CD4-positive, alpha-beta T cell treated with Interleukin-1 beta for 1 hour (primary cell): ENCODE results near the gene SUSD3.
A peak's percentile ranks its signal among the peaks of the same experiment; 100 is the strongest.
"Not testable (repeated sequence)": the region's sequence is repeated elsewhere in the genome, so short reads cannot be mapped to it uniquely, and the experiment has no call there.

Experiments used
- DNase-seq, 2 donors: peaks; one replicate each; pipeline ENCODE4 v3.0.0-alpha.2; 2020 to 2022

SUSD3 gene

DNA sequence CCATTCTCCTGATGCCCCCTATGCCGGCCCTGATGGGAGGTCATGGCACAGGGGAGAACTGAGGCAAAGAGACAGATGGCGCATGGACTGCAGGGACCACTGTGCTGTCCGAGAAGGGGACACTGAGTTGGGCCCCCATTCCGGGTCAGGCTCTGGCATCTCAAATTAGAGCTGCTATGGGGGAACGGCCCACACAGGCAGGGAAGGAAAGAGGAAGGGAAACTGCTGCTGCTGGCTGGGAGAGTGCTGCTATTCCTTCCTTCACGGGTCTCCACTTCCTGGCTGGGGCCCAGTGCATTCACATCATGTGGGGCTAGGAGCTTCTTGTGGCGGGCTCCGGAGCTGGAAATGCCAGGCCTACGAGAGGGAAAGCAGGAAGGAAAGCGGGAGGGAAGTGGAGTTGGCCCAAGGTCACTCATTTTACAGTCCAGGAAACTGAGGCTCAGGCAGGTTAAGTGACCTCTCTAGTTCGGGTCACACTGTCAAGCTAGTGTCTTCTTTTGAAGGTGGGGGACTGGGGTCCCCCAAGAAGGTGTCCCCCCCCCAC is 36.2 kb downstream of the SUSD3 start:
- DNase-seq, result peak in 1 of 2 donors; percentile 64

DNA sequence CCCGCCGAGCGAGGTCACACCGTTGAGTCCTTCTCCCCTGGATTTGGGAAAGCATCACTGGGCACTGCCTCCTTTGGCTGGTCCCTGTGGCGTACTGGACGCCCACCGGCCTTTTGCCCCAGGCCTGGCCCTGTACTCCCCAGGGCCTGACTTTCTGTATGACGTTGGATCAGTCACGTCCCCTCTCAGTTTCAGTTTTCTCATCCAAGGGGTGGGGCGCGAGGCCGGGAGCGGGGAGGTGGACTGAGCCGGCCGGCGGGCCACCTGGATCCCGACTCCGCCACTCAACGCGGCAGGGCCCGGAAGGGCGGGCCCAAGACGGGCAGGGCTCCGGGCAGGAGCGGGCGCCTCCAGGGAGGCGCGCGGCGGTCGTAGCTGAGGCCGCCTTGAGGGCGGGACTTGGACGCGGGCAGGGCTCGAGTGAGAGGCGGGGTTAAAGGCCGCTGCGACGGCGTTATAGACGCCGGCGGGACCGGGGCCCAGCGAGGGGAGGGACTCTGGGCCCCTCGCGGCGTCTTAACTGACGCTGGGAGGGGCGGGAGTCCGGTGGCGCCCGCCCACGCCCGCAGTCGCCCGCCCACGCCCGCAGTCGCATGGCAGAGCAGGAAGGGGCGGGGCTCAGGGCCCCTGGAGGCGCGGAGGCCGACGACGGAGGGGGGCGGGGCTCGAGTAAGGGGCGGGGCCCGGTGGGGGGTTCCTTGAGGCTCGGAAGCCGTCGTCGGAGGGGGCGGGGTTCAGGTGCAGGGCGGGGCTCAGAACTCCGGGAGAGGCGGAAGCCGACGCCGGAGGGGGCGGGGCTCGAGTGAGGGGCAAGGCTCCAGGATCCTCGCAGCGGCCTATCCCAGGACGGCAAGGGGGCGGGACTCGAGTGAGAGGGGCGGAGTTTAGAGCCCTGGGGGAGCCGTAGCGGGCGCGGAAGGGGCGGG is 37.0 kb downstream of the SUSD3 start:
- DNase-seq, result peak; percentile 100

DNA sequence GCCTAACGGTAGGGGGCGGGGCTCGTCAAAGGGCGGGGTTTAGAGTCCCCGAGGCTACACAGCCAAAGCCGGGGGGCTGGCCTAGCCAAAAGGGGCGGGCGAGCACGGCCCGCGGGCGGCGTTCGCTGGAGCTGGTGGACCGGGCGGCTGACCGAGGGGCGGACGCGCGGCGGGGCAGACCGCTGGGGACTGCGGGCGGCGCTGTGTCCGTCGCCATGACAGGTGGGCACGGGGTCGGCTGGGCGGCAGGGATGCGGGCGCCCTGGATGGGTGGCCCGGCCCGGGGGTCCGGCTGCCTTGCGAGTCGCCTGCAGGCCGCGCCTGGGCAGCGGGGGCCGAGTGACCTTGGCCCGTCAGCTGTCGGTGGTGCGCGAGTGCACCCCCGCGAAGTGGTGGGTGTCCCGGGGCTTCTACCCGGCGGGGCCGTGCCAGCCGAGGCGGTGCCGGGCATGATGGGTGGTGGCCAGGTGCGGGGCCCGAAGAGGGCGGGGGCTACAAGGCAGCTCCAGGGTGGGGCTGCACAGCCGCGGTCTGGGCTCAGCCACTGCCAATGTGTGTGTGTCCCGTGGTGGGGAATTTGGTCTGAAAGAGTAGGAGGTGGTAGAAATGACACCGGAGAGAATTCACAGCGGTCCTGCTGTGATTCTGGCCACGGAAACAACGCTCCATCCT is 37.8 kb downstream of the SUSD3 start, which contains the start of gene CARD19:
CARD19 (plus strand) TSS at position 87 of the 672 bp plus-strand sequence; CDS start at position 216, 129 bp downstream.
- DNase-seq, result peak; percentile 58 to 65

DNA sequence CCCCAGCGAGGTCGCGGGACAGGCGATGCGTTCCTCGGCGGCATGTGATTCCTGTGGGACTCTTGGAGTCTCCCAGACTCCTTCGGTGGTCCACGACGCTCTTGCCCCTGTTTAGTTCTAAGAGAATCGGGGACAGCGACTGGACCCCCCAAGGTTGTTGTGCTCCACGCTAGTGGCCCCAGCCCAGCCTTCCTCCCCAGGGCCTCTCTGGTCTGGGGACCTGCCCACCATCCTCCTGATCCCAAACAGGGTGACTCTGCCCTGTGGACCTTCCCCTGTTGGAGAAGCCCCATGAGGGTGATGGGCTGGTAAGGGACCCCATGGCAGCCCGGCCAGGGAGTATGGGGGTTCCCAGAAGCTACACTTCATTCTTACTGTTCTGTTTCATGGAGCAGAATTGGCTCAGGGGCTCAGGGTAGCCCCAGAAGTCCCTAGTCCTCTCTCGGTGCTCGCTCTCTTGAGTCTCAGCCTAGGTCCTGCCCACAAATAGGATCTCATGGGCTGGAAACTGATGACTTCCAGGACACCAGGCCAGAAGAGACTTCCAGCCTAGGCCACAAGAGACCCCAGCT is 38.4 kb downstream of the SUSD3 start:
- no peak for DNase-seq

DNA sequence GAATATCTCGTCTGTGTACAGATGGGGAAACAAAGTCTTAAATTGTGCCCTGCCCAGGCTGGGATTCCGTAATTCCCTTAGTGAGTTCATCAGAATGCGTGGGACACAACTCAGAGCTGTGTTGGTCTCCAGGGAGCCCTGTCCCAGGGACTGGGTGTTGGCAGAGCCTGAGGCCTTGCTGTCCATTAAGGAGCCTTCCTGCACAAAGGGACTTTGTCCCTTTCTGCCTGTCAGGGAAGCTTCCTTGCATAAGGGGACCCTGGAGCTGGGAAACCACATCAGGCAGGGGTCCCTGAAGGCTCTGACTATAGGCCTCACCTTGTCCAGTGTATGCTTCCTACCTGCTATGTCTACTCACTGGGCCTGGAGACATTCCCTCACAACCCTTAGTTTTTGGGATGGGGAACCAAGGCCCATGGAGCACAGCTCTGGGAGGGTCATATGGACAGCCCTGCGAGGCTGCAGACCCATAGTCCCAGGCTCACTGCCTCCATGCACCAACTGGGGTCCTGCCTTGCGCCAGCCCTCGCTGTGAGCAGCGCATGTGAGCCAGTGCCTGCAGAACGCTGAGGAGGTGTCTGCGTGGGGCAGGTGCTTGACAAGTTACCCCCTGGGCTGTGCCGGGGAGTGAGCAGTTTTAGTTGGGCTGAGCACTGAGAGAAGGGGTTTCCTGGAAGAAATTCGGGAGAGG is 39.2 kb downstream of the SUSD3 start:
- DNase-seq, result no peak

DNA sequence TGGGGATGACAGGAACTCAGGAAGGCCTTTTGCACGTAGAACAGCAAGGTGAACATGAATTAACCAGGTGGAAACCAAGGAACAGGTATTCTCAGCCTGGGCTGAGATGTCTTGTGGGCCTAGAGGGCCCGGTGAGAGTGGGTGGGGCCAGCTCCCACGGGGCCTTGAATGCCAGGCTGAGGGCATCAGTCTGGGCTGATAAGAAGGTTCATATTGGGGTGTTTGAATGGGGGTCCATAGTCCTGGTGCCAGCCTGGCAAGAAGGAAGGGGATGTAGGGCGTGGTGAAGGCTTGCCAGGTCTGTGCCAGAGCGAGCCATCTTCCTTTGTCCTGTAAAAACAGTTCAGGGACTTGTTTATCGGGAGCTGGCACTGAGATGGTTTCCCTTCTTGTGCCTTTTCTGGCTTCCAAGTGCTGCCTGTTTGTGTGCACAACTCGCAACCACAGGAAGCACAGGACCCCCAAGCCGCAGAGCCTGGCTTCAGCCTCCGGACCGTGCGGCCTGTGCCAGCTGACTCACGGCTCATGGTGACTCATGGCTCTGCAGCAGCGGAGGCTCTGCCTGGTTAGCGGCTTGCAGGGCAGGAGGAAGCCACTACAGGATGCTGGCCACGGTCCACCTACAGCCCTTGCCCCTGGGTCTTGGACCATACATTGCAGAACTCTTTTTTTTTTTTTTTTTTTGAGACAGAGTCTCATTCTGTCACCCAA is 39.9 kb downstream of the SUSD3 start:
- DNase-seq, result peak; percentile 51 to 85

DNA sequence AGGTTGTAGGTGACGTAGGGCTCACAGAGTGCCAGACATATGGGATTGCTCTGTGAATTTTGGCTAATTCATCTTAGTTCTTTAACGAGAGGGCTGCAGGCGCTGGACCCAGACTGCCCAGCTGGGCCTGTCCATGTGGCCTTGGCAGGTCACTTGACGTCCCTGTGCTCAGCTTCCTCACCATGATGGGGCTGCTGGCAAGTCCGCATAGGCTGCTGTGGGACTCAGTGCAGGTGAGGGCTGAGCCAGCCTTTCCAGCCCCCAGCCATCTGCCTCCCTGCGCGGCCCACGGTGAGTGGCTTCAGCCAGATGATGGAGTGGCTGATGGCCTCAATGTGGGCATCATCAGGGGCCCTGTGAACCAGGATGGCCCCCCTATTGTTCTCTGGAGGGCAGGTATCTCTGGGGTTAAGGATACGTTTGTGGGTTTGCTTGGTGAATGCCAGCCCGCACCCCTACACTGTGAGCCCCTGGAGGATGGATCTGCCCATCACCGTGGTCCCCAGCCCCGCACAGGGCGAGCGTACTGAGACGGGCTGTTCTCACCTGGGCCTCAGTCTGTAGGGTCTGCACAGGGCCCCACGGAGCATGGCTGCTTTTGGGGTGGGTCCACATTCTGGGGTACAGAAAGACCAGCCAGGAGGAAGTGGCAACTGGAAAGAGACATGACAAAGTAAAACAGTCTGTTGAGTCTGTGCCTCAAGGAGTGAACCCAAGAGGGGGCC is 41.2 kb downstream of the SUSD3 start:
- no peak for DNase-seq

DNA sequence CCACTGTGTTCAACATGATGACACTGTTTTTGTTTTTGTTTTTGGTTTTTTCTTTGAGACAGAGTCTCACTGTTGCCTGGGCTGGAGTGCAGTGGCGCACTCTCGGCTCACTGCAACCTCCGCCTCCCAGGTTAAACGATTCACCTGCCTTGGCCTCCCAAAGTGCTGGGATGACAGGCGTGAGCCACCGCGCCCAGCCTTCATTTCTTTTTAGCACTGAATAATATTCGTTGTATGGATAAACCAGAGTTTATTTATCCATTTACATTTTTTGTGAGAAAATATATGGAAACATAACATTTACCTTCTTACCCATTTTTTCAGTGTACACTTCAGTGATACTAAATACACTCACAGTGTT is 41.8 kb downstream of the SUSD3 start:
- no peak for DNase-seq

DNA sequence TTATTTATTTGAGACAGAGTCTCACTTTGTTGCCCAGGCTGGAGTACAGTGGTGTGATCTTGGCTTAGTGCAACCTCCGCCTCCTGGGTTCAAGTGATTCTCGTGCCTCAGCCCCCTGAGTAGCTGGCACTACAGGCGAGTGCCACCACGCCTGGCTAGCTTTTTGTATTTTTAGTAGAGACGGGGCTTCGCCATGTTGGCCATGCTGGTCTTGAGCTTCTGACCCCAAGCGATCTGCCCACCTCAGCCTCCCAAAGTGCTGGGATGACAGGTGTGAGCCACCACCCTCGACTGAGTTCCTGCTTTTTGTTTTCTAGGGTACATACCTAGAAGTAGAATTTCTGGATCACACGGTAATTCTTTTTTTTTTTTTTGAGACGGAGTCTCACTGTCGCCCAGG is 42.6 kb downstream of the SUSD3 start:
- DNase-seq, result not testable (repeated sequence)

DNA sequence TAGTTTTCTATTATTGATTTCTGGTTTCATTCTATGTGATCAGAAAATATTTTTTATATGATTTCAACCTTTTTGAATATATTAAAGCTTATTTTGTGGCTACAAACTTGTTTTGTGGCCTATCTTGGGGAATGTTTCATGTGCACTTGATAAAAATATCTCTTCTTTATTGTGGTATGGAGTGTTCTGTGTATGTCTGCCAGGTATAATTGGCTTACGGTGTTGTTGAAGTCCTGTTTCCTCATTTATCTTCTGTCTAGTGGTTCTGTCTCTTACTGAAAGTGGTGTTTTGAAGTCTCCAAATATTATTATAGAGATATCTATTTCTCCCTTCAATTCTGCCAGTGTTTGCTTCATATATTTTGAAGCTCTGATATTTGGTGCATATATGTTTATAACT is 47.1 kb downstream of the SUSD3 start:
- DNase-seq, result no peak

DNA sequence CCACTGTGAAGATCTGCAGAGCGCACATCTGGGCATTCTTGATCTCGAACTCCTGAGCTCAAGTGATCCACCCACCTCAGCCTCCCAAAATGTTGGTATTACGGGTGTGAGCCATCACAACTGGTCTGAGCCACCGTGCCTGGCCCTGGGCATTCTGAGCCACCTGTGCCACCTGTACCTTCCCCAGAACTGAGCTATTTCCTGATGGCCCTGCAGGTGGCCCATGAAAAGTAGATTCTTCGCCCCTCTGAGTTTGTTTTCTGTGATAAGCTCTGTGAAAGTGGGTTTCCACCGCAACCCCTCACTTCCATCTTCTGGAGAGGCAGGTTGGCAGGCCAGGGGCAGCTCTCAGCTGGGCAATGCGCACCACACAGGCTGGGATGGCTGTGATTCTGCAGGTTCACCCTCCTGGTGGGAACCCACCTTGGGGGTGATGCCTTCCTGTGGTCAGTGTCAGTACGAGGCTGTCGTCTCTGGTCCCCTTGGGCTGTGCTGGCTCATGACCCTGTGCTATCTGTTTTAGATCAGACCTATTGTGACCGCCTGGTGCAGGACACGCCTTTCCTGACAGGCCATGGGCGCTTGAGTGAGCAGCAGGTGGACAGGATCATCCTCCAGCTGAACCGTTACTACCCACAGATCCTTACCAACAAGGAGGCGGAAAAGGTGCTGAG is 48.8 kb downstream of the SUSD3 start:
- peak in 1 of 2 donors; percentile 0 for DNase-seq

DNA sequence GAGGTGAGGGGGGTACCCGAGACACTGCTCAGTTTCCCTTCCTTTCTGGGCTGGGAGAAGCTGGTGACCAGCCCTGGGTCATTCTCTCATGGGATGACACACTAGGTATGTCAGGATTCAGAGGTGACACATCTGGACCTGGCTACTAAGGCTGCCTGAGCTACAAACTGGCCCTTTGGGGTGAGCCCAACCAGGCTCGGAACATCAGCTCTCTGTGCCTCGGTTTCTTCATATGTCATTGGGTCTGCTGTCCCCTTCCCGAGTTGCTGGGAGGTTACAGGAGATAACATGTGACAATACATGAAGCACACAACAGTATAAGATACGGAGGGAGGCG is 49.3 kb downstream of the SUSD3 start:
- no peak for DNase-seq

DNA sequence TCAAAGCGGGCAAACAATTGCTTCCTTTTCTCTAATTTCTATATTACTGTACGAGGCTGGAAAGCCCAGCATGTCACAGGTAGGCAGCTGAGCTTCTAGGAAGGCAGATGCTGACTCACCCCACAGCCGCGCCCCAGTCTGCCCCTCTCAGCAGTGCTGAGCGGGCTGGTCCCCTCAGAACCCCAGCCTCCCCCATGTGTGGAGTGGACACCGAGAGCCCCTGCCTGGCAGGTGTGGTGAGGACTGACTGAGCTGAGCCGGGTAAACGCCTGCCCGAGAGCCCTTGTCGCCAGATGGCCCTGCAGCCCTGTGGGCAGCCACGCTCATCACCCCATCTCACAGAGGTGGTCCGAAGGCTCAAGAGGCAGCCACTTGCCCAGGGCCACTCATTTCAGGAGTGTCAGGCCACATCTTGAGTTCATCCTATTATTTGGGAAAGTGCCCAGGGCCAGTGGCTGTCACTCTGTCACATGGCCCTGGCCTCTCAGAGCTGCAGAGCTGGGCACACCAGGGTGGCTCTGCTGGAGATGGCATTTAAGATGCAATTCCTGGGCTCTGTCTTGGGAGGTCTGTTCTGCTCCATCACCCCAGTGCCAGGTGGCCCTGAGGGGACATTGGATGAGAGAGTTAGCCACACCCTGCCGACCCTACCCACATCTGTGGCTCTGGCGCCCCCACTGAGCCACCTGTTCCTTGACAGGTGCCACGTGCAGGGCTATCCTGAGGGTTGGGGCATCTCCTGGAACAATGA is 50.0 kb downstream of the SUSD3 start:
- peak in 1 of 2 donors; percentile 3 for DNase-seq

DNA sequence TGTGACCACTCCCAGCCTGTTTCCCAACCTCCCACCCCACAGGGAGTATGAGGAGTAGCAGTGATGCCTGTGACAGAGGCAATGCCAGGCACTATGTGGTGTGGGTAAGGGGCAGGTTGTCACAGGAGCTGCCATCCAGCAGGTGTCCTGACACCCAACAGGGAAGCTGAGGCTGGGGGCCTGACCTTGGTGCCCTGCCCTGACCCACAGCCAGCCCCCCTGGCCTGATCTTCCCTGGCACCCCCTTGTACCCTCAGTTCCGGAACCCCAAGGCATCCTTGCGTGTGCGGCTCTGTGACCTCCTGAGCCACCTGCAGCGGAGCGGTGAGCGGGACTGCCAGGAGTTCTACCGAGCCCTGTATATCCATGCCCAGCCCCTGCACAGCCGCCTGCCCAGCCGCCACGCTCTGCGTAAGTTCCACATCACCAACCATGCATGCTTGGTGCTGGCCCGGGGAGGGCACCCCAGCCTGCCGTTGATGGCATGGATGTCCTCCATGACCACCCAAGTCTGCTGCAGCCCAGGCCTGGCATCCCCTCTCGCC is 51.9 kb downstream of the SUSD3 start:
- peak in 1 of 2 donors; percentile 0 for DNase-seq

DNA sequence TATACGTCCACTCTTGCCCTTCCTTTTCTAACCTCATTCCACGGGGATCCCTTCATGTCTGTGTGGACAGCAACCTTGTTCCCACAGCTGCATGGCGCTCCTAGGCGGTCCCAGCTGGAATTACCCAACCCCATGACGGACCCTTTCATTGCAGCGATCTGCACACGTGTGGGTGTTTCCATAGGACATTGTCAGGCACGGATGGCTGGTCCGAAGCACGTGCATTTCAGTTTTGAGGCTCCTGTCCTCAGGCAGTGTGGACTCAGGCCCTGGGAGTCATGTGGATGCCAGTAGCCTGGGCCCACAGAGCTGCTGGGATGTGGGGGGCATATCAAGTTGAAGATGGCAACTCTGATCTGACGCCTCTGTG is 52.5 kb downstream of the SUSD3 start:
- DNase-seq, result peak in 1 of 2 donors; percentile 0

DNA sequence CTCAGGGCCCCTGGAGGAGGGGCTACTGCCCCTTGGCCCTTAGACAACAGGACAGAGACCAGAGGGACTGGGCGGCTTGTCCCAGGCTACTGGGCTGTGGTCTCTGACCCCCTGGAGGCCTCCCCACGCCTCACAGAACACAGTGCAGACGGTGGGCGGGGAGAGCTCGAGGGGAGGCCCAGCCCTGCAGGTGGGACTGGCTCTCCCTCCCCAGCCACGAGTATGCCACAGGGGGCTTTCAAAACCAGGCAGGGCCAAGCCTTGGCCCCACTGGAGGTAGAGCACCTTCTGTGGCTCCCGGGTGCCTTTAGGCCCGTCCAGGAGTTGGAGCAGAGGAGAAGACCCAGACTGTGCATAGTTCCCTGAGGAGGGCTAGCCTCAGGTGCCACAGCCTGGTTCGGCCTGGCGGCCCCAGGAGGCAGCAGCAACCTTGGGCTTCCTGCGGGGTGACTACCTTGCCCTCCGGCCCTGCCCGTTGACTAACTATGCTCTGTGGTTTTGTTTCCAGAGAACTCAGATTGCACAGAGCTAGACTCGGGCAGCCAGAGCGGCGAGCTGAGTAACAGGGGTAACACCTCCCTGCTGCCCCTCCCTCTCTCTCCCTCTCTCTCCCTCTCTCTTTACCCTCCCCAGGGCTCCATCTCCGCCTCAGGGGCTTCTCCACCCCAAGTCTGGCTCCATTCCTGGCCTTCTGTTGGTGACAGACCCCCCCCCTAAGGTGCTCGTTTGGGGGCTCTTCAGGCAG is 53.0 kb downstream of the SUSD3 start:
- peak in 1 of 2 donors; percentile 69 for DNase-seq

DNA sequence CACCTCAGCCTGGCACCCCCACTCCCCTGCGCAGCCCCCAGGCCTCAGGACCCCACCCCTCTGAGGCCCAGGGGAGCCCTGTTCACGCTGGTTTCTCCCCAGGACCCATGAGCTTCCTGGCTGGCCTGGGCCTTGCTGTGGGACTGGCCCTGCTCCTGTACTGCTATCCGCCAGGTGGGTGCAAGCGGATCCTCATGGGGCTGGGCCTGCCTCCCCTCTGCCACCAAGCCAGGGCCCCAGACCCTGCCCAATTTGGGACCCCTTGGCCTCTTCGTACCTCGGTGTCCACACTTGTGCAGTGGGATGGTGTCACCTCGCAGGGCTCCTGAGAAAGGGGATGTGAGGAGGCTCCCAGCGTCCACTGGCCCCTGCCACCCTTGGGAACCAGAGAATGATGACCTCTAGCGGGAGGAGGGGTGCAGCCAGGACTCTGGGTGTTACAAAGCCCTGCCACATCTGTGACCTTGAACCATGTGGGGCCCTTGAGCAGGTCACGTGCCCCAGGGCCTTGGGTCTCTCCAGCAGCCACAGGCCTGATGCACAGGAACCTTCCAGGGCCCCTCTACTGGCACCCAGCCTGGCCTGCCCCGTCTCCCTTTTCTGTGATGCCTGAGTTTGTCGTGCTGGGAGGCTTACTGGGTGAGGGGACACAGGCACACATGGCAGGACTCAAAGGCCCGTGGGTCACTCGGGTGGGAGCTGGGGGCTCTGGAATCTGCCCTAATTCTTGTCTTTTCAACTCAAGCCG is 53.8 kb downstream of the SUSD3 start:
- peak in 1 of 2 donors; percentile 32 for DNase-seq

DNA sequence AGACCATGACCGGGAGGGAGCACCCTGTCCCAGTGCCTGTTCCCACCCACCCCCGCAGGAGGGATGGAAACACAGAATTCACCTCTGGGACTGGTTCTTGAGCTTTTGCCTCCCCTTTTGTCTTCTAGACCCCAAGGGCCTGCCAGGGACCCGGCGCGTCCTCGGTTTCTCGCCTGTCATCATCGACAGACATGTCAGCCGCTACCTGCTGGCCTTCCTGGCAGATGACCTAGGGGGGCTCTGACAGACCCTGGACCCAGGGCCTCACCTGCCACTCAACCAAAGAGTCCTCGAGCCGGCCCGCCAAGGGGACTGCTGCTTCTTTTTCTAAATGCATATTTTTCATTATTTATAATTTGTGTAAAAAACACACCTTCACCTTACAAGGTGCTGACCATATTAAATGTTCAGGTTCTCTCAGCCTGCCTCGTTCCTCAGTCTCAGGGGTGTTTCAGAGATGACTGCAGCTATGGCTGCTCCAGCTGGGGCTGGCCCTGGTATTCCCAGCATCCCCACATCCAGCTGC is 54.4 kb downstream of the SUSD3 start:
- peak in 1 of 2 donors; percentile 1 for DNase-seq
